Immature natural killer cell (primary cell): ENCODE data around the gene NFYC. TPM values are rescaled to one million over a fixed set of nuclear protein-coding genes. Genes with fewer than 3 reads are reported as not detected.
A peak's percentile ranks its signal among the peaks of the same experiment; 100 is the strongest.

ENCODE experiments used
- DNase-seq, 3 donors: peaks; one replicate each; pipeline ENCODE4 v3.0.0; 2022; ENCODE audit warnings: mixed read lengths in 1 of 3
- H3K27ac Mint-ChIP-seq, 6 donors: one replicate each; pipeline ENCODE4 v1.8.0; 2020; ENCODE audit warnings: mixed read lengths in 6 of 6, mild to moderate bottlenecking in 5 of 6, inconsistent platforms in 4 of 6, moderate library complexity in 3 of 6
- H3K27me3 Mint-ChIP-seq, 3 donors: one replicate each; pipeline ENCODE4 v1.8.0; 2020 to 2021; ENCODE audit warnings: low read depth in 3 of 3, mild to moderate bottlenecking in 3 of 3, mixed read lengths in 3 of 3, moderate library complexity in 3 of 3, inconsistent platforms in 1 of 3
- H3K36me3 Mint-ChIP-seq, 3 donors: one replicate each; pipeline ENCODE4 v1.8.0; 2020; ENCODE audit warnings: mixed read lengths in 3 of 3, inconsistent platforms in 2 of 3, mild to moderate bottlenecking in 2 of 3
- H3K4me1 Mint-ChIP-seq, 2 donors: one replicate each; pipeline ENCODE4 v1.8.0; 2020; ENCODE audit warnings: inconsistent platforms in 2 of 2, mild to moderate bottlenecking in 2 of 2, mixed read lengths in 2 of 2, moderate library complexity in 1 of 2
- H3K4me3 Mint-ChIP-seq, 5 donors: one replicate each; pipeline ENCODE4 v1.8.0; 2020; ENCODE audit warnings: mild to moderate bottlenecking in 5 of 5, mixed read lengths in 5 of 5, inconsistent platforms in 3 of 5, moderate library complexity in 3 of 5
- H3K9me3 Mint-ChIP-seq, 6 donors: one replicate each; pipeline ENCODE4 v1.8.0; 2020; ENCODE audit warnings: mild to moderate bottlenecking in 6 of 6, mixed read lengths in 6 of 6, inconsistent platforms in 4 of 6, moderate library complexity in 3 of 6
- polyA plus RNA-seq, 3 donors: library from polyadenylated mRNA; unstranded; fragments of 300-500 nt; fragmentation: Illumina TruSeq; gene quantifications; one replicate each; pipeline ENCODE4 v1.2.3, GENCODE V29; 2021

NFYC gene
- polyA plus RNA-seq, 3 donors from 2014 or later = 33.8 to 66.0 (median 53.4) TPM

- Mint-ChIP-seq H3K4me1 (peaks cover 0 to 13% of the 10 kb centered on the region in 2 donors), H3K27ac (no peak overlapping the region), H3K4me3 (no peak overlapping the region), H3K36me3 (peaks cover 22 to 53% (median 28%) of the 10 kb centered on the region in 3 donors), H3K9me3 (no peaks in the 10 kb centered on the region), H3K27me3 (no peaks in the 10 kb centered on the region)
- no peak for DNase-seq
Observed at GRCh38 chr1:40753142-40753882, 61.8 kb downstream of the NFYC start.

DNA sequence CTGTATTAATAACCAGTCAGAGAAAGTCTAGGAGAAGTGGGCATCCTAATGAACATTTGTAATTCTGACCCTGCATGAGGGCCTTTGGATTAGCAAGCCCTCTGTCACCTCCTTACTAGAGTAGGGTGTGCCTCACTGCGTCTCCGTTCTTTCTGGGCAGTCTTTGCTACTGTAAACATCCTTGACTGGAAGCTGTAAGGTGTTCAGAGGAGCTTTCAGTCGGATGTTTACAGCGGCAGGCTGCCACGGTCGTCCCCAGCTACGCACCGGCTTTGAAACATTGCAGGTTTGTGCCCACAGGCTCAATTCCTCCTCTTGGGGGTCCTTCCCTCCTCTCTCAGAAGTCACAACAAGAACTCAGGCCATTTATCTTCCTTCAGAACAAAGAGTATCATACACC lies 62.7 kb downstream of the NFYC start:
- Mint-ChIP-seq H3K4me1 (peaks cover 0 to 13% of the 10 kb centered on the region in 2 donors), H3K9me3 (no peaks in the 10 kb centered on the region), H3K4me3 (no peak overlapping the region), H3K27me3 (no peaks in the 10 kb centered on the region), H3K27ac (peak overlapping the region in 1 of 6 donors; percentile 9), H3K36me3 (peaks cover 27 to 54% (median 32%) of the 10 kb centered on the region in 3 donors)
- DNase-seq = no peak

DNA sequence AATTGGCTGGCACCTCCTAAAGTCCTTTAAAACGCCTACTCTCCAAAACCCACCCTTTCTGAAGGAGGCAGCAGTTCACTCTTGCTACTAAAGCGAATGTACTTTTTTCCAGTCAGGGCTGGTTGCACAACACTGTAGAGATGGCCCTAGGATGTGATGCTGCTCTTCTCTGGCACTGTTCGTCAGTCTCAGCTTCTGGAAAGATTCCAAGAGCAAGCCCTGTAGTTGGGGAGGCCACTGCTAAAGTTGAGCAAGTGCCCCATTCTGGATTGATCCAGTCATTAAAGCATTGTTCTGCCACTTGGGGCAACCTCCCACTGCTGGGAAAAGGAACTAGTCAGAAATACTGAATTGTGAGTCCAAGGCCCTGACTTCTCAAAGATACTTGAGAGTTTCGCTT lies 63.6 kb downstream of the NFYC start:
- no peak overlapping the region for H3K4me3 Mint-ChIP-seq
- H3K36me3 Mint-ChIP-seq = peaks cover 28 to 59% (median 32%) of the 10 kb centered on the region in 3 donors
- peaks cover 0 to 13% of the 10 kb centered on the region in 2 donors for H3K4me1 Mint-ChIP-seq
- H3K27me3 Mint-ChIP-seq = no peaks in the 10 kb centered on the region
- no peaks in the 10 kb centered on the region for H3K9me3 Mint-ChIP-seq
- no peak overlapping the region for H3K27ac Mint-ChIP-seq
- DNase-seq = no peak

DNA sequence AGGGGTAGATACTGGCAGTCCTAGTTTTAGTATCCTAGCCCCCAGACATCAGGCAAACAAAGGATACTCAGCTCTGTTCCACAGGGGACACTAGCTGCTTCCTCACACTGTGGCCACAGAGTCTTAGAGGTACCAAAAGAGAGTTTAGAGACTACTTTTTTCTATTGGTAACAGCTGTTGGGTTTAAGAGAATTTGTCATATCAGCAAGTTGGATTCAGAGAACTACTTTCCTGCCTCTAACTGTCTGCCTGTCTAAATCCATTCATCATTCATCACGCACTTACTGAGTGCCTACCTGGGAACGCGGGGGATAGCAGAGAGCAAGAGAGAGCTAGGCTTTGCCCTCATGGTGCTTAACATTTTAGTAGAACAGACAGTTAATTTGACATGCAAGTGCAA lies 65.0 kb downstream of the NFYC start:
- Mint-ChIP-seq H3K4me1 (peaks cover 0 to 4% of the 10 kb centered on the region in 2 donors), H3K27me3 (no peaks in the 10 kb centered on the region), H3K4me3 (no peak overlapping the region), H3K9me3 (no peaks in the 10 kb centered on the region), H3K27ac (peak overlapping the region in 2 of 6 donors; percentile 20 to 41), H3K36me3 (peaks cover 27 to 50% (median 29%) of the 10 kb centered on the region in 3 donors)
- DNase-seq = no peak

- H3K9me3 Mint-ChIP-seq = no peaks in the 10 kb centered on the region
- H3K4me1 Mint-ChIP-seq = no peaks in the 10 kb centered on the region
- DNase-seq = no peak
- H3K36me3 Mint-ChIP-seq = peaks cover 30 to 44% (median 30%) of the 10 kb centered on the region in 3 donors
- H3K27me3 Mint-ChIP-seq = no peaks in the 10 kb centered on the region
- peak overlapping the region in 1 of 6 donors; percentile 20 for H3K27ac Mint-ChIP-seq
- H3K4me3 Mint-ChIP-seq = no peak overlapping the region
Observed at GRCh38 chr1:40757084-40757483, 65.6 kb downstream of the NFYC start.

- H3K27ac Mint-ChIP-seq = no peak overlapping the region
Observed at GRCh38 chr1:40758004-40758403, 66.5 kb downstream of the NFYC start.

GRCh38 chr1:40758578-40759343 lies 67.3 kb downstream of the NFYC start:
- Mint-ChIP-seq H3K36me3 (peaks cover 19 to 41% (median 25%) of the 10 kb centered on the region in 3 donors), H3K27me3 (no peaks in the 10 kb centered on the region), H3K4me3 (no peak overlapping the region), H3K27ac (peak overlapping the region in 2 of 6 donors; percentile 32 to 34), H3K9me3 (no peaks in the 10 kb centered on the region), H3K4me1 (peaks cover 3 to 5% of the 10 kb centered on the region in 2 donors)
- DNase-seq = no peak

More at GRCh38 chr1:40758004-40758403, 66.5 kb downstream of the NFYC start:
- no peak for DNase-seq
- Mint-ChIP-seq H3K4me3 (no peak overlapping the region), H3K4me1 (no peaks in the 10 kb centered on the region), H3K36me3 (peaks cover 25 to 42% (median 25%) of the 10 kb centered on the region in 3 donors), H3K9me3 (no peaks in the 10 kb centered on the region), H3K27me3 (no peaks in the 10 kb centered on the region)

DNA sequence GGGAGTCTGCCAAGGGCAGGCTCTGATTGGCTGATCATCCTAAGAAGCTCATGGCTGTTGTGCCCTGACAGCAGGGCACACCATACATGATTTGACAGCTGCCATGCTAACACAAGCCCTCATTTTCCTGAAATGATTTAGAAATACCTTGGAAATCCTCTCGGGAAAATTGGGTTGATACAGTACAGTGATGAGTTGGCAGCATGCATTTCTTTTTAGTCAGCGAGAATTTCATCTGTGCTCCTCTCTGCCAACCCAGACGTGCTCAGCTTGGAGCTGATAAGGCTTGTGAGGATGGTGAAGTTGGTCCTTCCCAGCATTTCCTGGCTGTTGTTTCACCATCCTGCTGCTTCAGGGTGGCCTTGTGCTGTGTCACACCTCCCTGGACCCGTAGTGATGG lies 69.5 kb downstream of the NFYC start:
- Mint-ChIP-seq H3K4me3 (no peak overlapping the region), H3K9me3 (no peaks in the 10 kb centered on the region), H3K27ac (no peak overlapping the region), H3K4me1 (peaks cover 9 to 15% of the 10 kb centered on the region in 2 donors), H3K36me3 (peaks cover 12 to 52% (median 35%) of the 10 kb centered on the region in 3 donors), H3K27me3 (no peaks in the 10 kb centered on the region)
- no peak for DNase-seq

DNA sequence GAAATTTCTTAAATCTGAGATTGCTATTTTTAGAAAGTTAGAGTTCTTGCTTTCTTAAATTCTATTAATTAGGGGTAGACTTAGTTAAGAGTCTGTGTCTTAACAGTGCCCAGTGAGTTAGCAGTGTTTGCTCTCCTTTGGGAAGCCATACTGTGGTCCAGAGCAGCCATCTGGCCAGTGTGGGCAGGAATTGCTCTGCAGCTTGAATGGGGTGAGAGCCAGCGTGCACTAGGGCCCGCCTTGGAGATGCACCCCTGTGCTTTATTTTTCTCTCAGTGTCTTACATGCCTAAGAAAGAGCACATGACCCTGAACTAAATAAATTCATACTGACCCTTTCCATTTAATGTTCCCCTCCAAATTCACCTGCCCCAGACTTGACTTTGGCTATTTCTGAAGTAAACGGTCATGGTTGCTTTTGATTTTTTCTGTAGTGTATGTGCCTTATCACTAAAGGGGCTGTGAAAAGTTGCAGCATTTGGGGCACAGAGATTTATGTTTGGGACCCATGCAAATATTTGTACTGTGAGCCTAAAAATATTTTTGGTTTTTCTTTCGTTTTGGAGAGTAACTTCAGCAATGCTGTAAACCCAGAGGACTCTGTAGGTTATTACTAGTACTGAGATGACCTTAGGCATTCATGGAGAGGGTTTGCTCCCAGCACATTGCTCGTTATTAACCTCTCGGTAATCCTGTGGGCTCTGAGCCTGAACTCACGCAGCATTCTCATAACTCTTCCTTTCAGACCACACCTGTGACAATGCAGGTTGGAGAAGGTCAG lies 70.8 kb downstream of the NFYC start:
- H3K9me3 Mint-ChIP-seq = no peaks in the 10 kb centered on the region
- peaks cover 9 to 15% of the 10 kb centered on the region in 2 donors for H3K4me1 Mint-ChIP-seq
- H3K27me3 Mint-ChIP-seq = no peaks in the 10 kb centered on the region
- no peak overlapping the region for H3K4me3 Mint-ChIP-seq
- H3K36me3 Mint-ChIP-seq = peaks cover 19 to 55% (median 36%) of the 10 kb centered on the region in 3 donors
- no peak overlapping the region for H3K27ac Mint-ChIP-seq
- no peak for DNase-seq

GRCh38 chr1:40763742-40764532 lies 72.4 kb downstream of the NFYC start:
- H3K36me3 Mint-ChIP-seq = peaks cover 17 to 55% (median 41%) of the 10 kb centered on the region in 3 donors
- H3K27ac Mint-ChIP-seq = peak overlapping the region; percentile 19 to 80 (median 56)
- no peak overlapping the region for H3K4me3 Mint-ChIP-seq
- DNase-seq = no peak
- H3K27me3 Mint-ChIP-seq = no peaks in the 10 kb centered on the region
- H3K9me3 Mint-ChIP-seq = no peaks in the 10 kb centered on the region
- H3K4me1 Mint-ChIP-seq = peaks cover 9 to 16% of the 10 kb centered on the region in 2 donors

- Mint-ChIP-seq H3K27ac (peak overlapping the region in 3 of 6 donors; percentile 18 to 58 (median 36)), H3K4me1 (peaks cover 17 to 26% of the 10 kb centered on the region in 2 donors)
Observed at GRCh38 chr1:40764981-40765380, 73.5 kb downstream of the NFYC start.

GRCh38 chr1:40766017-40766416 lies 74.5 kb downstream of the NFYC start:
- H3K27me3 Mint-ChIP-seq = no peaks in the 10 kb centered on the region
- peak overlapping the region in 1 of 6 donors; percentile 21 for H3K27ac Mint-ChIP-seq
- H3K9me3 Mint-ChIP-seq = no peaks in the 10 kb centered on the region
- peaks cover 22 to 33% of the 10 kb centered on the region in 2 donors for H3K4me1 Mint-ChIP-seq
- H3K36me3 Mint-ChIP-seq = peaks cover 17 to 63% (median 37%) of the 10 kb centered on the region in 3 donors
- no peak overlapping the region for H3K4me3 Mint-ChIP-seq
- DNase-seq = no peak

More at GRCh38 chr1:40764981-40765380, 73.5 kb downstream of the NFYC start:
- Mint-ChIP-seq H3K4me3 (no peak overlapping the region), H3K27me3 (no peaks in the 10 kb centered on the region), H3K36me3 (peaks cover 16 to 56% (median 35%) of the 10 kb centered on the region in 3 donors), H3K9me3 (no peaks in the 10 kb centered on the region)
- no peak for DNase-seq

GRCh38 chr1:40766560-40766959 lies 75.1 kb downstream of the NFYC start:
- Mint-ChIP-seq H3K36me3 (peaks cover 21 to 68% (median 37%) of the 10 kb centered on the region in 3 donors), H3K27me3 (no peaks in the 10 kb centered on the region), H3K9me3 (no peaks in the 10 kb centered on the region), H3K4me3 (no peak overlapping the region), H3K27ac (peak overlapping the region in 1 of 6 donors; percentile 21), H3K4me1 (peaks cover 22 to 33% of the 10 kb centered on the region in 2 donors)
- DNase-seq = no peak
